ENCODE data around the gene SCRN2.

SCRN2 gene

DNA sequence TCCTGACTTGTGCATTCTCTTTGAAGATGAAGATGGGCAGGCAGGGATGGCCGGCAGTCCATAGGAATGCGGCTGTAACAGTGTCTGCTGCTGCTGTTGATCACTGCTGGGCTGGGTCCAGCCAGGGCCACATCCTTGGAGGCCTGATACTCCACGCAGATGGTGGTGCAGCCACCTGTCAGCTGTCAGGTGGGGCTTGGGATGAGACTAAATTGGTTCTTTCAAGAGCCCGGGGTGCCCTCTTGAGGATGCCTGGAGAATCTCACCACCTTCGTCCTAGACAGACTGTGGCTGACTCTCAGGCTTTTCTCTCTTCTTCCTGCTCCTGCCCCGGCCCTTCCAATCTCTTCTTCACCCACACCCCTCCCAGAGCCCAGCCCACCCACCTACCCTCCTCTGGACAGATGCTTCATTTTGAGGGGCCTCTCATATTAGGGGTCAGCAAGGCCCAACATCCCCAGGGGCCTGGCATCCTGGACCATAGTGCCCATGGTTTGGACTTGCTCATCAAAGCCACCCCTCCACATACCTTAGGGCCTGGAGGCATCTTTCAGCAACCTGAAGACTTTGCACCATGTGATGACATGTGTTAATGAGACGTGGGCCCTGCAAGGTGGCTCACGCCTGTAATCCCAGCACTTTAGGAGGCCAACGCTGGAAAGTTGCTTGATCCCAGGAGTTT lies 38.6 kb downstream of the SCRN2 start:
- DNase-seq: peak; percentile 71

DNA sequence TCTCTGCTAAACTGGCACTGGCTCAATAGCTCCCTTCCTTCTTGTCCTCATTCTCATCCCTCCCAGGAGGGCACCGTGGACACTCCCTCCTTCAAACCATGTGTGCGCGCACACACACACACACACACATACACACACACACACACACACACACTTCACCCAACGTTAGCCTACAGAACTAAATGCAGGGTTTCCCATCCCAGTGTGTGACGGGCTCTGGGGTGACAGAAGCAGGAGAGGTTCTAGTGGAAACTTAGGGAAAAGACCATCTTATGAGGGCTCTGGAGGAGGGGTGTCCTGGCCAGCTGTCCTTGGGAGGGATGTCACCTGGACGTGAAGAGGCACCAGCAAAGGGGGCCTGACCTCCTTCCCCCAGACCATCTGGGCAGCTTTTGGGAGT lies 39.2 kb downstream of the SCRN2 start:
- no peak for DNase-seq

DNA sequence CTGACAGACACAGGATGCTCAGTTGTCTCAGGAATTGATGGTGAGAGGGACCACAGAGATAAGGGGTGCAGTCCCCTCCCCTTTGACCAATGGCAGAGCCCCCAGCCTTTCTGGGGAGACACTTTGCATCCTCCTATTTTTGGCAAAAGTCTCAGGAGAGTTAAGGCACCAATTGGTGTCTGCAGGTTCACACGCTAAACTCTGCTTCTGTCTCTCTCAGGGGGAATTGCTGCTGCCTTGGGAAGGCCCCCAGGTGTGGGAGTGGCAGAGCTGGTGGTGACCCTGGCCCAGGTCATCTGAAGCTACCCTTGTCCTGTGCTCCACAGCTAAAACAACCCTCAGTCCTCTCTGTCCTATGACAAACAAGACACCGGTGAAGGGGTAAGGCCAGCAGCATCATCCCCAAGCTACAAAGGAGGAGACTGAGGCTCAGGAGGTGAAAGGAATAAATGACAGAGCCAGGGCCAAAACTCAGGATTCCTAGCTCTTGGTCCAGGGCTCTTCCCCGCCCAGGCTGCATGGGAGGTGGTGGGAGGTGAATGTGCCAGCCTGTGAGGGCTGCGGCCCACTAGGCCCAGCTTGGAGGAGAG lies 39.8 kb downstream of the SCRN2 start:
- no peak for DNase-seq

DNA sequence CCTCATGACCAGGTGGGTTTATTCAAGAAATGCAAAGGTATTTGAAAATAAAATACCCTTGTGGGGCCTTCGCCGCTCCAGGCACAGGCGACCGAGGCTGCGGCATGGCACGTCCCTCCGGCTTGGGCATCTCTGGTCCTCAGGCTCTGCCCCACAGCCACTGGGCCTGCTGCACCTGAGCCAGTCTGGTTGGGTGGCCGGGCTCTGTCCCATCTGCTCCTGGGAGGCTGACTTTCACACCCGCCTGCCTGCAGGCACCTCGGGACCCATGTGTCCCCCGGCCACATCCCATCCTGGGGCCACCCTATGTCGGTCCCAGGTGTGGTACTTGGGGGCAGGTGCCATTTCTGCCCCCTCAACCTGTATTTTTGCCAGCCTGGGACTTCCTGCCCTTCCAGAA lies 40.4 kb downstream of the SCRN2 start:
- no peak for DNase-seq

DNA sequence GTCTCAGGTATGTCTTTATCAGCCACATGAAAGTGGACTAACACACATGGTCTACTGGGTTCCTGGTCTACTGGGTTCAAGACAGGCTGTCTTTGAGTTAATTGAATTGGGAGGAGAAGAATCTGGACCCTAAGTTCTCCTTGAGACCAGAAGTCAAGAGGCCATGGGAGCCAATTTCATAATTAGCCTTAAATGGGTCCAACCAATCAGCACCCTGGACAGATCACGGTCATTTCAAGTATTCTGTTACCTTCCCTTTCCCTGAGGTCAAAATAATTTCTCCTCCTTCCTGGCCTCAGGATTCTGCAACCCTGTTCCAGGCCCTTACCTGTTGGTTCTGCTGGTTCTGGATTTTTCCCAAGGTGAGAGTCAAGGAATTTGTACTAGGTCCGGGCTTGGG lies 43.3 kb downstream of the SCRN2 start:
- no peak for DNase-seq

DNA sequence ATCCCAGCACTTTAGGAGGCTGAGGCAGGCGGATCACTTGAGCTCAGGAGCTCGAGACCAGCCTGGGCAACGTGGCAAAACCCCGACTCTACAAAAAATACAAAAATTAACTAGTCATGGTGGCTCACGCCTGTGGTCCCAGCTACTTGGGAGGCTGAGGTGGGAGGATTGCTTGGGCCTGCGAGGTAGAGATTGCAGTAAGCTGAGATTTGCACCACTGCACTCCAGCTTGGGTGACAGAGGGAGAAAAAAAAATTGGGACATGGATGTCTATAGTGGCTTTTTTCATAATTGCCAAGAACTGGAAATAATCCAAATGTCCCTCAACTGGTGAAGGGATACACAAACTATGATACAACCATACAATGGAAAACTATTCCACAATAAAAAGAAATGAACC lies 48.1 kb downstream of the SCRN2 start:
- DNase-seq: no peak

DNA sequence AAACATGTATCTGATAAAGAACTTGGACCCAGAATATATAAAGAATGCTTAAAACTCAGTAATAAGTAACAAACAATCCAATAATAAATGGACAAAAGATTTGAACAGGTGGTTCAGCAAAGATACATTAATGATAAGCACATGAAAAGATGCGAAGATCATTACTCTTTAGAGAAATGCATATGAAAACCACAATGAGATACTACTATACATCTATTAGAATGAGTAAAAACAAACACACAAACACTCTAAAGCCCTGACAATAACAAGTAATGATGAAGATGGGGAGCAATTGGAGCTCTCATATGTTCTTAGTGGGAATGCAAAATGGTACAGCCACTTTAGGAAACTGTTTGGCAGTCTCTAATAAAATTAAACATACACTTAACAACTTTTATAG lies 48.6 kb downstream of the SCRN2 start:
- no peak for DNase-seq

DNA sequence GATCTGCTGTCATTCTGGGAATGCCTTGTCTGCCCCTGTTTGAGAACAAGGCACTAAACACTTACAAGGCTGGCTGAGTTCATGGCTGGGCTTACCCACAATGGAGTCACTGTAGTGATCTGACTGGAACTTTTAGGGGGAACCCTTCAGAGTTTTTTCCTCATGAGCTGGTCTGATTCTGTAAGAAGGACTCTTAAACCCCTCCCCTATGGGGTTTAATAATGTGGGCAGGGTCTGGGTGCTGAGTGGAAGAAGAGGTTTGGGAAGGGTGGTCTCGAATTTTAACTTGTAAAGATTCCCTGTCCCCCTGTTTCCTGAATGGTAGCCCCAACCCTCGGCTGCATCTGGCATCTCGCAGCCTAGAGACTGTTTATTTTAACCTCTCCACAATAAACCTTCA lies 50.0 kb downstream of the SCRN2 start:
- DNase-seq: no peak

DNA sequence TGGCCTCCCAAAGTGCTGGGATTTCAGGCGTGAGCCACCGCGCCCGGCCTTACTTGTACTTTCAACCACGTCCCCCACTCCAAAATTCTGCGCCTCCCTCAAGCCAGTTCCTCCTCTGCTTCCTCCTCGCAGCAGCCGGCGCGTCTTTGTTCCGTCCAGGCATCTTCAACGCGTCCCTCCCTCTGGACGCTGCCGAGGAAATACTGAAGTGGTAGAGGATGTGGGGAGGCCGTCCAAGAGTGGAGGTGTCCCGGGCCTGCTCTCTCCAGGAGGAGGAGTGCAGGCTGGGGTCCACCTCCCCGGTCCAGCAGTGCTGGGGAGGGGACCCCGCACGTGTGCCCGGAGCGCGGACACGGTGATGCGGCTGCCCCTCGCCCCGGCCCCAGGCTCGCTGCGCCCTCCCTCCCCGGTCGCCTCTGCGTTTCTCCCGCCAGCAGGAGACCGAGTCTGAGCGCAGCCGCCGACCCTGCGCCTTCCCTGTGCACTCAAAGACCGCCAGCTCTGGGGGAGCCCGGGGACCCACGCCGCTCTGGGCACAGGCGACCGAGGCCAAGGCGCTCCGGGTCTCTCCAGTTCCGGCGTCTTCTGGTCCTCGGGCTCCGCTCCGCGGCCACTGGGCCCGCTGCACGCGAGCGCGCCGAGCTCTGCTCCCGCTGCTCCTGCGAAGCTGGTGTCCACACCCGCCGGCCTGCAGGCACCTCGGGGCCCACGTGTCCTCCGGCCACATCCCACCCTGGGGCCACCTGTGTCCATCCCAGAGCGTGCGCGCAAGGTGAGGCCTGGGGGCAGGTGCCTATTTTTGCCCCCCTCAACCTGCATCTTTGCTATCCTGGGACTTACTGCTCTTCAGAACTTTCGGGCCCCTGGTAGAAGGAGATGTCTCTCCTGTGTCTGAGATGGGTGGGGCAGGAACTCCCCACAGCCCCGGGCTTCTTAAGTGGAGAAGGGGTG lies 51.2 kb downstream of the SCRN2 start:
- DNase-seq: peak; percentile 61

All from CD4-positive, alpha-beta T cell treated with Interleukin-12 subunit alpha and Interleukin-12 subunit beta, for 1 hour (primary cell).